ENCODE measurements around the gene CSMD2.

The CSMD2 gene

DNA sequence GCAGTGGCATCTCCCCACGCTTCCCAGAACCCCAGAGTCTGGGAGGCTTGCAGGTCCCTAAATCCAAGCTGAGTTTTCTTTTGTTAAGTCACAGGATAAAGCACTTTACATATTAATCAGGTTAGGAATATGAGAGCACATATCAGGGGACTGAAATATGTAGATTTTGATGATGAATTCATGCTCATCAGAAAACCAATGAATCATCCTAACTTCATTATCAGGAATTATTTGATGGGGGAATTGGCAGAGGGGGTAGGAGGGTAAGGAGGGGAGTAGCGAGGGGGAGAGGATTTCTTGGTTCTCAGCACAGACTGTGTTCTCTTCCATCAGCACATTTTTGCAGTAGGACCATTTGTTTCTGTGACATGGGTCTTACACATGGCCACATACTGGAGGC lies 269.1 kb downstream of the CSMD2 start:
- DNase-seq: no peak

DNA sequence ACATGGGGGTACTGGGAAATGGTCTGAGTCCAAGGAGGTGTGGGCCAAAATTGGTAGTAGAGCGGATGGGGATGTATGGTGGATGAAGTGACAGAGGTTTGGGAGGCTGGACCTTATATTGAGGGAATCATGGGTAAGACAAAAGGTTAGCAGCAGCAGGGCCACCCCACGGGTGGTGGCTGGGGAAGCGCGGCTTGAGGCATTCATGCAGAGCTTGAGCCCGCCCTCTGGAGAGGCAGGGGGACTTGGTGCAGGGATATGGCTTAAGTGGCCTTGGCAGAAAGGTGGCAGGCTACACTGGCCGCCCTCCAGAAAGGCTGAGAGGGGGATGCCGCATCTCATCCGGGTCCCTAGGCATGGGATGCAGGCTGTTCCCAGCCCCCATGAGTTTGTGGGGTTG lies 269.6 kb downstream of the CSMD2 start:
- no peak for DNase-seq

DNA sequence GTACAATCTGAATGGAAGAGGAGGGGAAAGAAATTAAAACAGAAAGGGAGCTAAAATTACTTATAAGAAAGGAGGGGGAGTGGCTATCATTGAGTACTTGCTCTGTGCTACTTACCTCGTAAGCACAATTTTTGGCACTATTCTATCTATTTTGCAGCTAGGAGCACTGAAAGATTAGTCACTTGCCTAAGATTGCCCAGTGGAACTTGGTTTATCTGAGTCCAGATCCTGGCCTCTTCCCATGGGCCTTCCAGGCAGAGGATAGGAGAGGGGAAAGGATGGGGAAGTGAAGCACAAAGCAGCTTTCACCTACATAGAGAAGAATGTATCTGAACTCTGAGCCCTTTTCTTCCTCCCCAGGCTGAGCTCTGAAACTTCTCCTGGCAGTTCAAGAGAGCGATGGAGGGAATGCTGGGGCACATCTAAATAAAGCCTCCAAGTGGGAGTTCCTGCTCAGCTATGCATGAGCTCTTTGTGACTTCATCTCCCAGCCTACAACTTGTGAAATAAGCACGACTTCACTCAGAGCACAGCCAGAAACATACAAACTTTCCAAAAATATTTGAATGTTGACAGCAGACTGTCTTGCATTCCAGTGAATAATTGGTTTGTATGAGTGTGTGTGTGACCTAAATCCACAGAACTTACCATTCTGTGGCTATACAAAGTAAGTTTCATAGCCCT lies 271.7 kb downstream of the CSMD2 start:
- no peak for DNase-seq

DNA sequence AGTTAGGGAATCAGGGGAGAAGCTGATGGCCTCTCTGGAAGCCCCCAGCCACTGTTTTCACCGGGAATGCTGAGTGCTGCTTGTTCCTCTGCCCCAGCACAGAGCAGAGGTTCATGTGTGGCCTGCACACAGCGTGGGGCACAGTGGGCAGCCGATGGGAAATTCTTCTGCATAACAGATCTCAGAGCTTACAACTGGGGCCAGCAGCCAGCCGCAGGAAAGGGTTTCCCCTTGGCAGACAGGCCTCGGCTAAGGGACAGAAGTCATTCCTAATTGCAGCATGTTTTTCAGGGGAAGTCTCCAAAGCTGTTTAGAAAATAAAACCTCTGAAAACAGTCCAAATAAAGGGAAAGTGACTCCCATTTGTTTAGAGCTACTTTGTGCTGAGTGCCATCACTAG lies 278.5 kb downstream of the CSMD2 start:
- no peak for DNase-seq

DNA sequence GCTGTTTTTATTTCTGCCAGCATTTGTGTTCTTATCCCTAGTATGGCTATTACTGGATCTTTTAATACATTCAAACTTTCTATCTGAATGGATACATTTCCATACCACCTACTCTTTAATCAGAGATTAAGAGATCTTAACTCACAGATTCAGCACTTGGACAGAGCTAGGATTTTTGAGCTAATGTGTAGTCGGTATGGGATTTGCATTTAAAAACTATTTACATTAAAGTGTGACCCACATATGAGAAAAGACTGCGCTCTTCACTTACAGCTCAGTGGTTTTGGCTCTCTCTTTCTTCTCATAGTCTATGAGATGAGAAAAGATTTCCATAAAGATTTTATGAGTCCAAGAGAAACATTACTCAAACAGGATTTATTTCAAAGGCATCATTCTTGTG lies 284.7 kb downstream of the CSMD2 start:
- no peak for DNase-seq

DNA sequence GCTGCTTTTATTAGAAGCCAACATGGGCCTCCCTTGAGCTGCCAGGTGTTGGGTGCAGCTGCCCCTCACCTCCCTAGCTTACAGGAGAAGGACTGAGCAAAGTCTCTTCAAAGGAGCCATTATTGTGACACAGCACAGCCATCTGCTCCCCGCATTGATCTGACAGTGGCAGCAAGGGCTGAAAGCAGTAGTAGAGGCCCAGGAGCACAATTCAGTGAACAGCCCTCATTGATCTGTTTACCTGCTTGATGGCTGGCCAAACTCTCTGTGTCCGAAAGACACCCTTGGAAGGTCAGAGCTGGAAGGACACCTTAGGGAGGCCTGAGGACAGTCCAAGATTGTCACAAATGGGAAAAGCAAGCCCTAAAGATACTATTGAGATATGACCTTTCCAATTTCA lies 286.6 kb downstream of the CSMD2 start:
- no peak for DNase-seq

DNA sequence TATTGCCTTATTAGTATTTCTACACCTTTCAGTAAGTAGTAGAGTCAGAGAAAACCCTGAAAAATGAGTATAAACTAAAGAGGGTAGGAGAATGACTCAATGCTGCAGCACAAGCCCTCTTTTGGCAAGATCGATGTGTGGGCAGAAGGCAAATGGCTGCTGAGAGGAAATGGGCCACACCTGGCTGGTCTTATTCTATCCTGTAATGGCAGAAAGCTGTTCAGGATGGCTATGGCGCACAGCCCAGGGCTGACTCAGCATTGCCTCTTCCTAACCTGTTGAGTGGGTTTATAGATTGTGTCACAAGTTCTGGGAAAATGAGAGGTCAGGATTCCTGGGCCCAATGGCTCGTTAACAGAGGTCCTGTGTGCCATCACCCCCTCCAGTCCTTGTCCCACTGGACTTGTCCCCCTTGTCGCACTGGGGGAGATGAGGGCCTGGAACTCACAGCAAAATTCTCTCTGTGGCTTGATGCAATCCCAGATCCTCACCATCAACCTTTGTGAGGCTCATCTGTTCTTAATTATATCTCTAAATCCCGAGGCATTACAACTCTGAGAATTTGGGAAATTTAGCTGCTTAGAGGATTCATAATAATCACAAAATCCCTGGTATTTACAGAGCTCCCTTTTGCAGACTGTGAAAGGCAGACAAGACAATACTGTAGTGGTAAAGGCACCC lies 287.9 kb downstream of the CSMD2 start:
- DNase-seq: no peak

DNA sequence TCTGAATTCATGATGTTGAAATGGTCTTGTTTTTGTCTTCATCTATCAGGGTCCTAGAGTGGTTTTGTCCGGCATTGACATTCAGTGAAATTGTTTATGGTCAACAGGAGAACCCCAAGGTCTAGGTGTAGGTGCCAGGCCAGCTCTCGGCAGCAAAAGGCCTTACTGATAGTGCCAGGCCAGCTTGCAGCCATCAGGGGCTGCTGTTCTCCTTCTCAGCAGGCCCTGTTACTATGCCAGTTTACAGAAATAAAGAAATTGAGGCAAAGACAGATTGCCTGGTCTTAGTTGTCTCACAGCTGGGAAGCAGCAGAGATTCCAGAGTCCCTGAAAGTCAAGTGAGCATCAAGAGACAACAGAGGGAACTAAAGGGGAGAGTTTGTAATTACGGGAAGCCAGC lies 289.2 kb downstream of the CSMD2 start:
- no peak for DNase-seq

DNA sequence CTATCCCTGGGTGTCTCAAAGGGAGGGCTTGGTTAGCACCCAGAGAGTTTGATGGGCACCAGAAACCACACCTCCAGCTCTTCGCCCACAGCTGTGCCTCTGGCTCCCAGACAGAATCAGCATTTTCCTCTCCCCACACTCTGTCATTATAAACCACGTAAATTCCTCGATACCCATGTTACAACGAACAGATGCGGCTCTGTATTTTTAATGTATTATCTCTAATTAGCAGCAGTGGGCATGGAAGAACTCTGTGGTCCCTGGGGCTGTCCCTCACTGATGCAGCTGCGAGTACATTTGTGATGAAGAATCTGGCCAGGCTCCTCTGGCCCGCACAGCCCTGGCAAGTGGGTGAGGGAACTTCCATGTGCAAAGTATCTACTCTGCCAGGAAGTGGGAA lies 290.4 kb downstream of the CSMD2 start:
- no peak for DNase-seq

DNA sequence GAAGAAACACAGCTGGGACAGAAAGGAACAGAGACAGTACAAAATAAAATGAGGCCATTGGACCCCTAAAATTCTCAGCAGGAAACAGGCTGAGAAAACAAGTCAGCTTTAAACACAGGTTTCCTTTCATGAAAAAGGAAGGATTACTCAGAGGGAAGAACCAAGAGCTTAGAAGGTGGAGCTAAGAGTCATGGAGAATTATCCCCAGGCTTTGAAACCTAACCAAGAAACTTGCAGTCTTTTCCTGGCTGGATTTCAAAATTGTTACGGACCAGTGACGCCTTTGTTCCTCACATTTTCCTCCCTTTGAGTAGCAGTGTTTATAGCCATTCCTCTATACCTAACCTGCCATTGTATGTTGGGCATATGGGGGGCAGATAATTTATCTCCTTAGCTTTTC lies 292.3 kb downstream of the CSMD2 start:
- no peak for DNase-seq

DNA sequence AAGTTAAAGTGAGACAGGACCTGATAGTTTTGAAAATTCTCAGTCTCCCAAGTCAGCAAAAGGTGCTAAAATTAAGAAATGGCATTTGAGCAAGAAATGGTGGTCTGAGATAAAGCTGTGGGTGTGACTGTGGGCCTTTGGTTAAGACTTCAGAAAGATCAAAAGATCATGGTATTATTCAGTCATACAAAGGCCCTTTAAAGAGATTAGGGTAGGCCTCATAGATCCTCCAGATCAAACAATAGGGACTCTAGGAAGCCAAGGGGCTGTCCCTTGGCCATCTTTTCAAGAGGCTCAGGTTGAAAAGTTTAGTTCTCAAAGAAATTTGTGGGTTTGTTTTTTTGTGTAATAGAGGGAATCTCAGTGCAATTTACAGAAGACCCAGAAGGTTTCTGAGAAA lies 292.8 kb downstream of the CSMD2 start:
- DNase-seq: no peak

DNA sequence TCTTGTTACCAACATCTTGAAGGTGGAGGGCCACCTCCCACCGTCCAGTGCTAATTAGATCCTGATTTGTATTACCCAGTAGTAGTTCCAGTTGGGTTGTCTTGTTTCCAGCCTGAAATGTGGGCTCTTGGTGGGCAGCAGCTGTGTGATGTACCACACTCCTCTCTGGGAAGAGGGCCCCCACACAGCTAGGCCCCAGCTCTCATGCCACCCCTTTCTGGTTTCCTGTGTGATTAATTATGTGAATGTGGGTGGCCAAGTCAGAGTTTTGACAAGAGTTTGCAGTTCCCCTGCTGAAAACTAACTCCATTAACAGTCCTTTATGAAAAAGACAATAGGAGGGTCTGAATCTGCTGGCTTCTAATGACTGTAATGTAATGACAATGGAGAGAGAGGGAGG lies 297.3 kb downstream of the CSMD2 start:
- no peak for DNase-seq

DNA sequence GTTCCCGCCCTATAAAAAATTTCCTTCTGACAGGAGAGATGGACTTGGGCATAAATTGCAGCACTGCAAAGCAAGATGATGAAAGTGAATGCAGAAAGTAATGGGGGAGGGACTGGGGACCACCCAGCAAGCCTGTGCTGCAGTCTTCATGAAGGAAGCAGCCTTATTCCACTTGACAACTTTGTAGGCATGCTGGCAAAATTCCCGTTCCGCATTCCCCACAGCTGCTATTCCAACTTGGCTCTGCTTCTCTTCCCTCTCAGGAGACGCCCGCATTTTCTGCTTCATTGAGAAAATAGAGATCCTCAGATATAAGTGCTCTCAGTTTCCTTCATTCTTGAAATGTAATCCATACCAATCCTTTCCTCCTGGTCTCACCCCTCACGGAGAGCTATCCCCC lies 298.7 kb downstream of the CSMD2 start:
- no peak for DNase-seq

DNA sequence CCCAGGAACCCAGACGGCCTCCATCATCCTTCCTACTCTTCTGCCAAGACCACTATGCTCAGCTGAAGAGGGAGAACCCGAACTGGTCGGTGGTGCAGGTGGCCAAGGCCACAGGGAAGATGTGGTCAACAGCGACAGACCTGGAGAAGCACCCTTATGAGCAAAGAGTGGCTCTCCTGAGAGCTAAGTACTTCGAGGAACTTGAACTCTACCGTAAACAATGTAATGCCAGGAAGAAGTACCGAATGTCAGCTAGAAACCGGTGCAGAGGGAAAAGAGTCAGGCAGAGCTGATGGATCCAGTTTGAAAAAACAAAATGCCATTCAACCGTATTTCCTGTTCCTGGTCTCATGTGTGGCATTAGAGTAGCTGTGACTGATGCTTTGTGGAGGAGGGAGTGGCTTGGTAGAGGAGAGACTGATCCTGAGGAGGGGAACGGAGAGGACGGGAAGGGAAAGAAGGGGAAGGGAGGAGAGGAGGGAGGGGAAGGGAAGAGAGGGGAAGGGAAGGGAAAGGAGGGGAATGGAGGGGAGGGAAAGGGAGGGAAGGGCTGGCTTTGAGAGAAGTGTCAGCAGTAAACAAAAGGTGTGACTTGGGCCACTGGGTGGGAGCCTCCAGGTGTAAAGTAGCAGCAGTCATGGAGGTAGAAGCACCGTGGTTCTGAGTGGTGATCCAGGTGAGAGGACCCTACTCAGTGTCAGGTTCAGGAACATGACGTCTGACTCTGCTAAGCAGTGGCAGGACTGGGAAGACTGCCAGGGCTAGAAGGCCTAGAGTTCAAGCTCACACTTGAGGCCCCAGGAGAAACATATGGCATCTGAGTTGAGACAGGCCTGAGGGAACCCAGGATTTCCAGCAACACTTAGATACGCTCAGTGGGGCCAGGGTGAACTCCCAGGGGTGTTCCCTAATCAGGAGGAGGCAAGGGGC lies 300.3 kb downstream of the CSMD2 start:
- DNase-seq: no peak

DNA sequence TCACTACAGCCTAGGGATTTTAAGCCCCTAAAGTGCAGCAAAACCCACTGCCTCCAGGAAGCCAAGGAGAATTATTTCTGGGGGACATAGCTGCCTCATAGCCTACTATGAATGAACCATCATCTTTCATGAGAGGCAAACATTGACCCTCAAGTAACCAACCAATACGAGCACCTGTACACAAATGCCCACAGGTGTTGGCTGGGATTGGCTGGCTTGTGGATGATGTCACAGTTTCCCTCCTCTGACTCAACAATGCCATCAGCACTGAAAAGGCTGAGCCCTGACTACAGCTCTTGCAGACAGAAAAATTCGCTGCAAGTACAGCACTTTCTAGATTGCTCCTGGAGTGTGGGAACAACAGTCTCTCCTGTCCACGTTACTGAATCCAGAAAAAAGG lies 301.3 kb downstream of the CSMD2 start, which contains the start of gene HMGB4:
Gene HMGB4 (plus strand): TSS at position 301 of the 400 bp plus-strand sequence. CDS start 113 bp downstream, outside the sequence.
- DNase-seq: no peak

DNA sequence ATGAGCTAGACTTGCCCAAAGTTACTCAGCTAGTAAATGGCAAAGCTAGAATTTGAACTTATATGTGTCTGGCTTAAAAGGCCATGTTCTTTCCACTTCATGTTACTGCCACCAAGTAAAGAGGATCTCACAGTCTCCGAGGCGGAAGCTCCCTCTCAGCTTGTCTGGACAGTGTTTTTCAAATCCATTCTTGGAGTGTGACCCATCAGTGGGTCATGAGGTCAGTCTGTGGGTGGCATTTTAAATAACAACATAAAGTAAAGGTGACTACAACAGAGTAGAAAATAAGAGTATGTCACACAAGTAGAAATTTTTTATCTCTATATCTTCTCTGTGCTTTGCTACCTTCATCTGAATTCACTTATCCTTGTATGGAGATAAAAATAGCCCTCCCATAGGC lies 304.4 kb downstream of the CSMD2 start:
- no peak for DNase-seq

DNA sequence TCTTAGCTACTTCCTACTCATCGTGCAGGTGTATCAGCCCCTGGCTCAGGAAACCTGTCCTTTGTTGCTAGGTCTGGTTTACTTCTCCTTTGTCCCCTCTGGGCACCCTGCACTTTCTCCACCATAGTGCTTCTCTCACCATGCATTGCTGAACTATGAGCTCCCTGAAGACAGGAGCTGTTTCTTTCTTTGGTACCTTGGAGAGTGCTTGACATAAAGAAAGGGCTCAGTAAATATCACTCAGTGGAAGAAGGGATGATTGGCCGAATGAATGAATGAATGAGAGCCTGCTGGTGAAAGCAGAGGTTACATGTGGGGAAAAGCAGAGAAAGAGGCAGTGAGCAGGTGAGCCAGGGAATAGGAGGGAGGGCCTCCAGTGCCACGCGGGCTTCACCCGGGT lies 310.9 kb downstream of the CSMD2 start:
- DNase-seq: no peak

DNA sequence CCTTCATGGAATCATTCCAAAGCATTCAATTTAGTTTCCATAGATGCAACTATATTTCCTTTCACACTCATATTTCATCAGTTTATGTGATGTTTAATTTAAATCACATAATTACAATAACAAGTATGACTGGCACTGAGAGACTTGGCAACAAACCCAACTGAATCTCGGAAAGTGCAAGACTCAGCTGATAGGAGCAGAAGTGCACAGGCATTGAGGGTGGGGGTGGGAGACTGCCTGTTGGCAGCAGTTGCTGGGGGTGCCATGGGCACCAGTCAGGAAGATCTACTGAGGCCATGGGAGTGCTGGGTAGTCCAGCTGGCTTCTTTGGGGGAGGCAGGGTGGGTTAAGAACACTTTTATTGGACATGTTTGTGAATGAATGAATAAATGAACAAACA lies 311.6 kb downstream of the CSMD2 start:
- no peak for DNase-seq

DNA sequence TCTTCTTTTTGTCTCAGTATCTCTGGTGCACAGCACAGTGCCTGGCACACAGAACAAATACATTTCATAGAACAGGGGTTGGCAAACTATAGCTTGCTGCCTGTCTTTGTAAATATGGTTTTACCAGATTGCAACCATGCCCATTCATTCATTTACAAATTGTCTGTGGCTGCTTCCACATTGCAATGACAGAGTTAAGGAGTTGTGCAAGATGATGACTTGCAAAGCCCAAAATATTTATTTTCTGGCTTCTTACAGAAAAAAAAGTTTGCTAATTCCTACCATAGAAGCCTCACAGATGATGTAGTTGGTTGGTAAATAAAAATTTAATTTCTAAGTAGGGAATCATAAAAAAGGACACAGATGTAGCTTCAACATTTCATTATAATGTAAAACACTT lies 312.3 kb downstream of the CSMD2 start:
- no peak for DNase-seq

DNA sequence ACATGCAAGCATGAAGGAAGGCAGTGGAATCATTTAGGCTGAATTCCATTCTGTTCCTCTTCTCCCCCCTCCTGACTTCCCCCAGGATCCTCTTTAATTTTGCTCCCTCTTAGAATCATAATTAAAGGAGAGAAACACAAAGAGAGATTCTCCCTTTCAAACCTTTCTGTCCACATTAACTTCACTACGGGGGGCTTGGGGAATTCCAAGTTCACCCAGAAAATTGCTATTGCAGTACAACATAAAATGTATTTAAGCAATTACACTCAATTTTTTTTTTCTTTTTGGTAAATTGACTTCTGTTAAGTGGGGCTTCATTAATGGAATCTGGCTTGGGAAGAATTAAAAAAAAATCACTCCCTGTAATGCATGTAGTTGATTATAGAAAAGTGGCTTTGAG lies 314.5 kb downstream of the CSMD2 start:
- no peak for DNase-seq

DNA sequence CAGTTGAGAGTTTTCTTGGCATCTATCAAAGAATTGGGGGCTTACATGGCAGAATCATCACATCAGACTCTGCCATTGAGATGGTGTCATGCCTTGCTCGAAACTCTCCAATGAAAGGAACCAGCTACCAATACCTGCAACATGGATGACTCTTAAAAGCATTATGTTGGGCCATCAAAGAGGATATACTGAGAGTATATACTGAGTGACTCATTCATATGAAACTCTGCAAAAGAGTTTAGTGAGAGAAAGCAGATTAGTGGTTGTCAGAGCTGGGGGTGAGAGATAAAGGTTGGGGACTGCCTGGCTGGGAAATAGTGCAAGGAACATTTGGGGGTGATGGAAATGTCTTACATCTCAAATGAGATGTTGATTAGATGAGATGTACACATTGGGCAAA lies 315.8 kb downstream of the CSMD2 start:
- DNase-seq: no peak

DNA sequence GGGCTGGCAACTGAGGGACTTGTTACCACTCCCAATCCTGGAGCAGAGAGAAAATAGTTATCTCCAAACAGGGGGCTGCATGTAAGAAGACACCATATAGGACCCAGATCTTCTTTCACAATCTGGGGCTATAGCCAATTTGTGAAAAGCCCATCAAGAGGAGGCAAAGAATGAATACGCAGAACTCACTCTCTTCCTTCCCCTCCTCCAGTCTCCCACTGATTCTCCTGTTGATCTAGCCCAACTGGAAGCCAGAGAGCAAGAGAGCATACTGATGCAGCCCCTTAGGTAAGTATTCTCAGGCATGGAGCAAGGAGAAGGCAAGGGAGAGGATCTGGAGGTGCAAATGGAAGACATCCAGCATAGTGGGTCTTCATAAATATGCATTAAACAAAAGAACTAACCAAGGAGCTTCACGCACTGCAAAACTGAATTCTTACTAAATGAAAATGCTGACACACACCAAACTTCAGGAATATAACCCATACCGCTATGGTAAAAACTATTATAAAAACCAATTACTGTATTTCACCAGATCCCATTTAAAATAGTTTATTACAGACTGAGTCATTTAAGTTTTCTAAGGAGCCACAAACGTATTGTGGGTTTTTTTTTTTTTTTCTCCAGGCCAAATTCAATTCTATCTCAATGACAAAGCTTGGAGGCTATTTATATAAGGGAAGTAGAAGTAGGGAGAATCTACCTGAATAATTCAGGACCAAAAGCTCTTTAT lies 316.7 kb downstream of the CSMD2 start:
- DNase-seq: no peak

DNA sequence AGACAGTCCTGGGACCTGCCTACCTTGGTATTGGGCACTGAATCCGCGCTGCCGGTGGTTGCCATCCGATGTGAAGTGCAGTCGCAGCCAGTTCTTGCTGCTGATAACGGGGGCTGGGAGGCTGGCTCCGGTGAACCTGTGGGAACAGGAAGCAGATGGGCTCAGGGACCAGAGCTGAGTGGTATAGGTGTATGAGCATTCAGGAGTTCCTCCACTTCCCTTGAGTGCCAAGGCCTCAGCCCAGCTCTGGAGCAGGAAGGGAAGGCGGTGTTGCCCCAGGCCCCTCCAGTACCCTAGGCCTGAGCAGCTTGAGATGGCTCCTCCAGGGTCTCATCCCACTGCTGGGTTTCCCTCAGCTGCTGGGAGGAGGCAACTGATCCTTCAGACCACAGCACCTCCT lies 318.2 kb downstream of the CSMD2 start:
- DNase-seq: no peak
